Gastrocnemius medialis (tissue), 4 donors: Measurements from ENCODE around the gene AP5B1. TPM values are rescaled to one million over a fixed set of nuclear protein-coding genes. Genes with fewer than 3 reads are reported as not detected.
A peak's percentile ranks its signal among the peaks of the same experiment; 100 is the strongest.

Experiments
- ATAC-seq, 2 donors: fragments of 150-250 bp; one replicate each; pipeline ENCODE4 v1.9.1; 2016
- DNase-seq, 2 donors: peaks; one replicate each; pipeline ENCODE4 v3.0.0-alpha.2; 2019
- H3K27ac ChIP-seq, 4 donors: fragments of 200-600 bp; sonication (generic); 1 replicate in 1 of 4; 2 replicates in 3 of 4; pipeline ENCODE4 v1.5.1; 2016 to 2018; ENCODE audit warnings: mild to moderate bottlenecking in 2 of 4, moderate library complexity in 1 of 4
- H3K27me3 ChIP-seq, 3 donors: fragments of 200-600 bp; sonication (generic) in 2 of 3; 1 replicate in 1 of 3; 2 replicates in 2 of 3; pipeline versions ENCODE4 v1.5.1 to v1.6.0; 2016 to 2019; ENCODE audit warnings: mild to moderate bottlenecking in 1 of 3, moderate library complexity in 1 of 3
- H3K36me3 ChIP-seq, 2 donors: fragments of 200-600 bp; sonication (generic) in 1 of 2; one replicate each; pipeline ENCODE4 v1.5.1; 2017 to 2018
- H3K4me1 ChIP-seq, 2 donors: fragments of 200-600 bp; sonication (generic) in 1 of 2; one replicate each; pipeline ENCODE4 v1.5.1; 2016 to 2017; ENCODE audit warnings: mild to moderate bottlenecking in 2 of 2
- H3K4me3 ChIP-seq, 4 donors: fragments of 200-600 bp; sonication (generic) in 3 of 4; 1 replicate in 1 of 4; 2 replicates in 3 of 4; pipeline ENCODE4 v1.5.1; 2016 to 2019; ENCODE audit warnings: mild to moderate bottlenecking in 2 of 4
- H3K9me3 ChIP-seq, 3 donors: fragments of 200-600 bp; sonication (generic) in 2 of 3; 1 replicate in 1 of 3; 2 replicates in 2 of 3; pipeline ENCODE4 v1.5.1; 2016 to 2019
- POLR2A ChIP-seq, 2 donors: fragments of 450-650 bp; IDR thresholded peaks; one replicate each; pipeline ENCODE4 v1.6.1; 2017; ENCODE audit warnings: antibody characterized with exemption in 2 of 2, mild to moderate bottlenecking in 2 of 2, moderate library complexity in 2 of 2
- in situ Hi-C, 4 donors: fragments of 200-750 bp; cut with MboI; loops; one replicate each; pipeline versions ENCODE4 v1.15.0 to v1.8.0; 2017; ENCODE audit warnings: low sequenced_read_pairs in 4 of 4
- intact Hi-C: fragments of 100-400 bp; cut with DNase I; formaldehyde crosslinking; loops from one replicate; pipeline ENCODE4 v1.15.1; 2023; ENCODE audit warnings: low total_unique reads
- total RNA-seq, 4 donors: library from RNA; depleted of rRNA; stranded (reverse); fragments of >200 nt; gene quantifications; one replicate each; pipeline versions ENCODE4 v1.1.0 to v1.2.3, GENCODE V29; 2016
- TF ChIP-seq, protein P1 (sequence below), 5 experiments: fragments of 450-650 bp in 3 of 5; fragments of 200-600 bp in 2 of 5; sonication (generic) in 2 of 5; IDR thresholded peaks in 4 of 5; conservative IDR thresholded peaks in 1 of 5; 1 replicate in 4 of 5; 2 replicates in 1 of 5; pipeline ENCODE4 v1.5.1; 2016 to 2019; ENCODE audit warnings: antibody characterized with exemption in 5 of 5, mild to moderate bottlenecking in 3 of 5, moderate library complexity in 3 of 5

AP5B1 gene
- total RNA-seq, 4 donors from 2014 or later, result 20.3 to 42.5 (median 29.7) TPM

DNA sequence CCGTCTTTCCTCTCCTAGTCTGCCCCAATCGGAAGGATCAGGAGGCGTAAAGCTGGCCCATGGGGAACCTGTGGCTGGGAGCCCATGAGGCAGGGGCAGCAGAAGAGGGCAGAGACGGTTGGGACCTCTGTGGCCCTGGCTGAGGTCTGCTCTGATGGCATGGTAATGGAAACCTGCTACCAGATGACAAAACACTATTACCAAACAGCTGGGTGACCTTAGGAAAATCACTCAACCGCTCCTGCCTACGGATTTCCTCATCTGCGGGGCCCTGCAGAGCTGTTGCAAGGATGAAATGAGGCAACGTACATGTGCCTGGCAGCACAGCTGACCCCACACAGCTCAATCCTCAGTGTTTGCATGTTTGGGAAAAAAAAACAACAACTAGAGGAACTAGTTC, 4.6 kb downstream of the AP5B1 start:
- Histone ChIP-seq H3K4me1 (peaks cover 9% of the 10 kb centered on the region in 2 donors), H3K4me3 (no peak overlapping the region), H3K9me3 (no peaks in the 10 kb centered on the region), H3K27ac (peak overlapping the region; percentile 32 to 67 (median 53)), H3K27me3 (no peaks in the 10 kb centered on the region), H3K36me3 (peaks cover 0 to 29% of the 10 kb centered on the region in 2 donors)
- intact Hi-C loops (no loop called here), in situ Hi-C loops (no loop called here)
- DNase-seq (peak in 1 of 2 donors; percentile 73), ATAC-seq (peak in 1 of 2 donors; percentile 42)
- no peak for TF ChIP-seq POLR2A (IDR thresholded peaks at IDR 0.05)
- TF ChIP-seq, protein P1, sequence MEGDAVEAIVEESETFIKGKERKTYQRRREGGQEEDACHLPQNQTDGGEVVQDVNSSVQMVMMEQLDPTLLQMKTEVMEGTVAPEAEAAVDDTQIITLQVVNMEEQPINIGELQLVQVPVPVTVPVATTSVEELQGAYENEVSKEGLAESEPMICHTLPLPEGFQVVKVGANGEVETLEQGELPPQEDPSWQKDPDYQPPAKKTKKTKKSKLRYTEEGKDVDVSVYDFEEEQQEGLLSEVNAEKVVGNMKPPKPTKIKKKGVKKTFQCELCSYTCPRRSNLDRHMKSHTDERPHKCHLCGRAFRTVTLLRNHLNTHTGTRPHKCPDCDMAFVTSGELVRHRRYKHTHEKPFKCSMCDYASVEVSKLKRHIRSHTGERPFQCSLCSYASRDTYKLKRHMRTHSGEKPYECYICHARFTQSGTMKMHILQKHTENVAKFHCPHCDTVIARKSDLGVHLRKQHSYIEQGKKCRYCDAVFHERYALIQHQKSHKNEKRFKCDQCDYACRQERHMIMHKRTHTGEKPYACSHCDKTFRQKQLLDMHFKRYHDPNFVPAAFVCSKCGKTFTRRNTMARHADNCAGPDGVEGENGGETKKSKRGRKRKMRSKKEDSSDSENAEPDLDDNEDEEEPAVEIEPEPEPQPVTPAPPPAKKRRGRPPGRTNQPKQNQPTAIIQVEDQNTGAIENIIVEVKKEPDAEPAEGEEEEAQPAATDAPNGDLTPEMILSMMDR (IDR thresholded peaks at IDR 0.05 in 4 of 5, conservative IDR thresholded peaks at IDR 0.05 in 1 of 5), result no peak

DNA sequence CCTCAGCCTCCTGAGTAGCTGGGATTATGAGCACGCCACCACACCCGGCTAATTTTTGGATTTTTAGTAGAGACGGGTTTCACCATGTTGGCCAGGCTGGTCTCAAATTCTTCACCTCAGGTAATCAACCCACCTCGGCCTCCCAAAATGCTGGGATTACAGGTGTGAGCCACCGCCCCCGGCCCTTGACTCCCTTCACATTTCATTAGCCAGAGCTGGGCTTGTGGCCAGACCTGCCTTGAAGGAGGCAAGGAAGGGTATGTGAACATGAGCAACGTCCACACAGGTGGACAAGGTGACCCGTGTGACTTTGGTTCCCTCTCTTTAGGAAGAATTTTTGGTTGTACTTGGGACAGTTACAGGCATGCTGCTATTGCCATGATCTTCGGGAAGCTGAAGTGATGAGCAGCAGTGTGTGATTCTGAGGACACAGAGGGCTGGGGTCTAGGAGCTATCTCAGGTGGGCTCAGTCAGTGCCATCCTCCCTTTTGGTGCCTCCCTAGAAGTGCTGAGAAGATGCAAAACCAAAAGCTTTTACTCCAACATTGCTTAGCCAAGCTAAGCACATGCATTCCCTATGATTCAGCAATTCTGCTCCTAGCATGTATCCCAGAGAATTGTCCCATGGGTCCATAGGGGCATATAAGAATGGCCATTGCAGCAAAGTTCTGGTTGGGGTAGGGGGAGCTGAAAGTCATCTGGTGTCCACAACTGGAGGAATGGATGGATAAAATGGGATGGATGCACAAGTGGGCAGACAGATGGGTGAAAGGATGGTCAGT, 6.1 kb downstream of the AP5B1 start:
- no peak for DNase-seq
- in situ Hi-C loops (loop anchor here in 1 of 4 donors (5.0 kb wide), 1 partner anchor 43 kb away; no protein-coding TSS in a partner anchor), intact Hi-C loops (no loop called here)
- Histone ChIP-seq H3K4me1 (peaks cover 8 to 9% of the 10 kb centered on the region in 2 donors), H3K27ac (peak overlapping the region; percentile 8 to 64 (median 38)), H3K9me3 (no peaks in the 10 kb centered on the region), H3K27me3 (no peaks in the 10 kb centered on the region), H3K36me3 (peaks cover 0 to 29% of the 10 kb centered on the region in 2 donors), H3K4me3 (no peak overlapping the region)
- no peak for ATAC-seq
- TF ChIP-seq, protein P1 (IDR thresholded peaks at IDR 0.05 in 4 of 5, conservative IDR thresholded peaks at IDR 0.05 in 1 of 5), result no peak
- TF ChIP-seq POLR2A (IDR thresholded peaks at IDR 0.05), result no peak

DNA sequence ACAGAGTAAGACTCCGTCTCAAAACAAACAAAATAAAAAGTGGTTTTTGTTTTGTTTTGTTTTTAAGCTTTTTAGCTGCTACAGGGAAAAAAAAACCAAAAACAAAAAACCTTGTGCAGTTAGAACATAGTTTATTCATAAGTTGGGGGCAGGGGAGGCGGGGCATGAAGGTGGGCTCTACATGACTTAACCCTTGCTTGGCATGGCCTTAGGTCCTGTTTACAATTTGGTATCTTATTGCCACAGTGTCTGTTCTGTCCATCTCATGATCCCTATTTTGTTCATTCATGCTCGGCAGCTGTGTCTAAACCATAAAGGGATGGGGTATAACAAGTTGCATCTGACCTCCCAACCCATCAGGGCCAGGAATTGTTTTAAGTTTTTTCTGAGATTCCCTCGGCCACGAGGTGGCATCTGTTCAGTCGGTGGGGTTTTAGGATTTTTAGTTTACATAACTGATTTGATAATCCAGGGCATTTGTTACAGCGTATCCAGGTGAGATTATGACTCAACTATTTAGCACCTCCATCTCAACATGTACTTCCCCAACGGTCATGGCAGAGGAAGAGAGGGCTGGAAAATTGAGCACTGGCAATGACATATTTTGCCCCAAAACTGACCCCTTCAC, 6.9 kb downstream of the AP5B1 start:
- in situ Hi-C loops (loop anchor here in 1 of 4 donors (5.0 kb wide), 1 partner anchor 43 kb away; no protein-coding TSS in a partner anchor), intact Hi-C loops (no loop called here)
- no peak for DNase-seq
- no peak overlapping the region for H3K4me3 ChIP-seq
- peaks cover 0 to 21% of the 10 kb centered on the region in 2 donors for H3K36me3 ChIP-seq
- H3K27ac ChIP-seq, result no peak overlapping the region
- H3K4me1 ChIP-seq, result peaks cover 0 to 8% of the 10 kb centered on the region in 2 donors
- no peak for ATAC-seq
- H3K9me3 ChIP-seq, result no peaks in the 10 kb centered on the region
- H3K27me3 ChIP-seq, result no peaks in the 10 kb centered on the region
- TF ChIP-seq, protein P1 (IDR thresholded peaks at IDR 0.05 in 4 of 5, conservative IDR thresholded peaks at IDR 0.05 in 1 of 5), result no peak
- no peak for TF ChIP-seq POLR2A (IDR thresholded peaks at IDR 0.05)

DNA sequence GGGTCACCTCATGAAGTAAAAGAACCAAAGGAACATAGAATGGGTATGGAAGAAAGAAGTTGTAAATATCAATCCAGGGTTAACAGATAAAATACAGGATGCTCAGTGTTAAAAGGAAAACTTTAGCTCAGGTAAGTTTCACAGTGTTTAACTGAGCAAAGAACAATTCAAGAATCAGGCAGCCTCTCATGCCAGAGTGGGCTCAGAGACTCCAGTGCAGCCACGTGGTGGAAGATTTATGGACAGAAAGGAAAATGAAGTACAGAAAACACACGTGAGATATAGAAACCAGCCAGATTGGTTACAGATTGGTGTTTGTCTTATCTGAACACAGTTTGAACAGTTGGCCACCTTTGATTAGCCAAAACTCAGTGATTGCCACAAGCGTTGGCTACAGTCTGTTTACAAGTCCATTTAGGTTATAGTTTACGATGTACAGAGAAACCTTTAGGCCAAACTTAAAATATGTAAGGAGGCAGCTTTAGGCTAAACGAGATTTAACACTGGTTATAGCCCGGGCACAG, 9.1 kb downstream of the AP5B1 start:
- DNase-seq (no peak), ATAC-seq (no peak)
- H3K27me3 ChIP-seq, result no peaks in the 10 kb centered on the region
- H3K4me3 ChIP-seq, result no peak overlapping the region
- TF ChIP-seq POLR2A (IDR thresholded peaks at IDR 0.05), result no peak
- TF ChIP-seq, protein P1 (IDR thresholded peaks at IDR 0.05 in 4 of 5, conservative IDR thresholded peaks at IDR 0.05 in 1 of 5), result no peak
- no peaks in the 10 kb centered on the region for H3K9me3 ChIP-seq
- peaks cover 0 to 8% of the 10 kb centered on the region in 2 donors for H3K4me1 ChIP-seq
- no peaks in the 10 kb centered on the region for H3K36me3 ChIP-seq
- no peak overlapping the region for H3K27ac ChIP-seq
- intact Hi-C loops, result no loop called here
- in situ Hi-C loops, result loop anchor here in 1 of 4 donors (5.0 kb wide), 1 partner anchor 46 kb away; no protein-coding TSS in a partner anchor
